DMS 273 (cell line): ENCODE data around the gene YWHAG.
"Not testable (repeated sequence)": the region's sequence is repeated elsewhere in the genome, so short reads cannot be mapped to it uniquely, and the experiment has no call there.

Experiments
- DNase-seq: peaks from one replicate; lab custom pipeline; 2025; ENCODE audit not compliant: unreplicated experiment; lab: John Stamatoyannopoulos, UW

Gene YWHAG

DNA sequence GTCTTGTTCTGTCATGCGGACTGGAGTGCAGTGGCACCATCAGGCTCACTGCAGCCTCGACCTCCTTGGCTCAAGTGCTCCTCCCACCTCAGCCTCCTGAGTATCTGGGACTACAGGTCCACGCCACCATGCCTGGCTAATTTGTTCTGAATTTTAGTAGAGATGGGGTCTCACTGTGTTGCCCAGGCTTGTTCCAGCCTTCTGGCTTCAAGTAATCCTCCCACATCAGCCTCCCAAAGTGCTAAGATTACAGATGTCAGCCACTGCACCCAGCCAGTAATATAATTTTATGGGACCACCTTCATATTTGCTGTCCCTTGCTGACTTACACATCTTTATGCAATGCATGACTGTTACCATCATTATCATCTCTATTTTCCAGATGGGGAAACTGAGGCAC, 57.8 kb downstream of the YWHAG start:
- no peak for DNase-seq

DNA sequence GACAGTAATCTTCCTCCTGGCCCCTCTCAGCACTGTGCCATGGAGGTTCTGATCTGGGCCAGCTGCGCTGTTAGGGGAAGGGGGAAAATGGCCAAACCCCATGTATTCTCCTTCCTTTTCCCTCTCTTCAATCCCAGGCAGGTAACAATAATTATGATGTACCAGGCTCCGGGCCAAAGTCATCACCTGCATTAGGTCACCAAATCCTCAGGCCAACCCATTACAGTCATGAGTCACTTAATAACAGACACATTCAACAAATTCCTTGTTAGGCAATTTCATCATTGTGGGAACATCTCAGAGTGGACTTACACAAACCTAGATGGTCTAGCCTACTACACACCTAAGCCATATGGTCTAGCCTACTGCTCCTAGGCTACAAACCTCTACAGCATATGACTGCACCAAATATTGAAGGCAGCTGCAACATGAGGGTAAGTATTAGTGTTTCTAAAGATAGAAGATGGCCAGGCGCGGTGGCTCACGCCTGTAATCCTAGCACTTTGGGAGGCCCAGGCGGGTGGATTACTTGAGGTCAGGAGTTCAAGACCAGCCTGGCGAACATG, 58.5 kb downstream of the YWHAG start:
- DNase-seq = peak; percentile 49

DNA sequence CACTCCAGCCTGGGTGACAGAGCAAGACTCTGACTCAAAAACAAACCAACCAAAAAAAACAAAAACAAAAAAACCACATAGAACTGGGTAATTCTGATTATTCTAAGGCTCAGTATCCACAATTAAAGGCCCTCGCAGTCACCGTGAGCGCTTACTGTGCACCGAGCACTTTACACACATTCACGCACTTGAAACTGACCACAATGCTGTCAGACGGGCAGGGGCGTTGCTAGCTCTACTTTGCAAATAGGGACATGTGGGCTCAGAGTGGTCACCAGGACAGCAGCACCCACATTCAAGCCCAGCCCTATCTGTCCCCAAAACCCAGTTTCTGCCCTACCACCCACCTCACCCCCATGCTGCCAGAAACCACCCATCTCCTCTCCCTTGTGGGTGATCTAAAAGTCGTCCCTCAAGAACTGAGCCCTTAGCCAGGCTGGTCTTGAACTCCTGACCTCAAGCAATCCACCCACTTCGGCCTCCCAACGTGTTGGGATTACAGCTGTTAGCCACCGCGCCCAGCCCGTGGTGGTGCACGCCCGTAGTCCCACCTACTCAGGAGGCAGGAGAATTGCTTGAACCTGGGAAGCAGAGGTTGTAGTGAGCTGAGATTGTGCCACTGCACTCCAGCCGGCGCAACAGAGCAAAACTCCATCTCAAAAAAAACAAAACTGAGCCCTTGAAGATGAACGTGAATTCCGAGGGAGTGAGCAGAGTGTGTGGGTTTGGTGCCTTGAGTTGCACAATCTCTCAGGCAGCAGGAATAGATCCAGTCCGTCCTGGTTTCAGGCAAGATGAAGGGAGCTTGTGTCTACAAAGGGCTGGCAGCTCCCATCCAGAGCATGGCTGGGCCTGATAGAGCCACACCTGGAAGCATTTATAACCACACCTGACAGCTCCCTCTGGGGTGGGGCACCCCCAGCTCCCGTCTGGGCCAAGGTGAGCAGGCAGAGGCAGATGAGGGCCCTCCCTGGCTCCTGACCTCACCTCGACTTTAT, 61.7 kb downstream of the YWHAG start:
- DNase-seq = no peak

DNA sequence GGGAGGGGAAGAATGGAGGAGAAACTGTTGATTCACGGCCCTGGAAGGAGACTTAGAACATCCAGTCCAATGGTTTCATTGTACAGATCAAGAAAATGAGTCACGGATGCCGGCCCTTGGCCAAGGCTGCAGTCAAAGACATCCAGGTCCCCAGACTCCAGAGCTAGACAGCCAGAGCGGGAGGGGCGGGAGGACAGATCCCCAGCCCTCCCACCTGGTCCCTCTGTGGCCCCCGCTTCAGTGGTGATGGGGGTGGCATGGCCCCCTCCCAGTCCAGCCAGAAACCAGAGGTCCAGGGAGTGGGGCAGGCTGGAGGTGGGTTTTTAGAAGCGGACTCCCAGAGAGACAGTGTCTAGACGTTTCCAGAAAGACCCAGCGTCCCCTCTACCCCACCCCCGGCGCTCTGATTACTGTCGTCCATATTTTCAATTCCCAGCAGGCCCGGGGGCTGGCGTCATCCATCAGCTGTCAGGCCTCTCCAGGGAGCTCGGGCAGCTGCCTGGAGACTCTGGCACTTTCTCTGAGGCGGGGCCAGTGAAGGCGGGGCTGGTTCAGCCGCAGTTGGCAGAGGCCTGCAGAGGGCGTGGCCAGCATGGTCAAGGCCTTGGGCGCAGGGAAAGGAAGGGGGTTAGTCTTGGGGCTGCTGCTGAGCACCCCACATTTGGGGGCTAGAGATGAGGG, 64.3 kb downstream of the YWHAG start:
- DNase-seq = peak; percentile 97

DNA sequence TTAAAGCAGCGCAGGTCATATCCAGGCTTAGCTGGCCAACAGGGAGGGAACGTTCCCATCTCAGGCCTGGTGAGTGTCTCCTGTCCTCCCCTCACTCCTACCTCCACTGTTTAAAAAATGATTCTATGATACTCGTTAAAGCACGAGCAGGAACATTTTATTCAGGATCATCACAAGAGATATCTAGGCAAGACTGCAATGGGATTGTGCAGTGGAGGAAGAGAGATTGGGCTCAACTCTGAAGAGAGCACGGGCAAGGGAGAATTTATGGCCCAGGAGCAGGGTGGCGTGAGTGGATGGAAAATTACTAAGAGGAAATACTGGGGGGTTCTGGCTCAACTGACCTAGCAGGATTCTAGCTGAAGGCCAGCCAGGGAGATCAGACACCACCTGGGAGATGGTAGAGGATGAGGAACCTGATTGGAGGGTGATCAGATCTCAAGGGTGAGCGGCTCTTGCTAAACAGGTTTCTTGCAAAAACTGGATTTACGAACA, 65.3 kb downstream of the YWHAG start:
- DNase-seq = no peak

DNA sequence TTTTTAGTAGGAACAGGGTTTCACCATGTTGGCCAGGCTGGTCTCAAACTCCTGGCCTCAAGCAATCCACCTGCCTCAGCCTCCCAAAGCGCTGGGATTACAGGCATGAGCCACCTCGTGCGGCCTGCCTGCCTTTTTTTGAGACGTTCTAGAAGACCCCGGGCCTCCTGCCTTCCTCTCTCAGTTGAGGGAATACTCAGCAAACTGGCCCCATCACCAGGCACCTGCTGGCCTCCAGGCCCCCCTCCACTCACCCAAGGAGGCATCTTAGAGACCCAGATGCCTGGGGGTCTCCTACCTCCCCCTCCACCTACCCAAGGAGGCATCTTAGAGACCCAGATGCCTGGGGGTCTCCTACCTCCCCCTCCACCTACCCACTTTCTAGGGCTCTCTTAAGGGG, 65.9 kb downstream of the YWHAG start:
- DNase-seq = not testable (repeated sequence)

DNA sequence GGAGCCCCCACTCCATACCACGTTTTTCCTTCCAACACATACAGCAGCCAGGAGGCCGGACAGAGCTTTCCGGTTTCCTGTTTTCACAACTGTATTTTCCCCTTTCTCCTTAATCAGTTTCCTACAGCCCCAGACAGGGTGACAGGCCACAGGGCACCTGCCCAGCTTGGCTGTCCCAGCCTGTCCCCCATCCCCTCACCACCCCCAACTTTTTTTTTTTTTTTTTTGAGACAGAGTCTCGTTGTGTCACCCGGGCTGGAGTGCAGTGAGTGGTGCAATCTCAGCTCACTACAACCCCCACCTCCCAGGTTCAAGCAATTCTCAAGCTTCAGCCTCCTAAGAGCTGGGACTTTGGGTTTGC, 66.6 kb downstream of the YWHAG start:
- DNase-seq = no peak

DNA sequence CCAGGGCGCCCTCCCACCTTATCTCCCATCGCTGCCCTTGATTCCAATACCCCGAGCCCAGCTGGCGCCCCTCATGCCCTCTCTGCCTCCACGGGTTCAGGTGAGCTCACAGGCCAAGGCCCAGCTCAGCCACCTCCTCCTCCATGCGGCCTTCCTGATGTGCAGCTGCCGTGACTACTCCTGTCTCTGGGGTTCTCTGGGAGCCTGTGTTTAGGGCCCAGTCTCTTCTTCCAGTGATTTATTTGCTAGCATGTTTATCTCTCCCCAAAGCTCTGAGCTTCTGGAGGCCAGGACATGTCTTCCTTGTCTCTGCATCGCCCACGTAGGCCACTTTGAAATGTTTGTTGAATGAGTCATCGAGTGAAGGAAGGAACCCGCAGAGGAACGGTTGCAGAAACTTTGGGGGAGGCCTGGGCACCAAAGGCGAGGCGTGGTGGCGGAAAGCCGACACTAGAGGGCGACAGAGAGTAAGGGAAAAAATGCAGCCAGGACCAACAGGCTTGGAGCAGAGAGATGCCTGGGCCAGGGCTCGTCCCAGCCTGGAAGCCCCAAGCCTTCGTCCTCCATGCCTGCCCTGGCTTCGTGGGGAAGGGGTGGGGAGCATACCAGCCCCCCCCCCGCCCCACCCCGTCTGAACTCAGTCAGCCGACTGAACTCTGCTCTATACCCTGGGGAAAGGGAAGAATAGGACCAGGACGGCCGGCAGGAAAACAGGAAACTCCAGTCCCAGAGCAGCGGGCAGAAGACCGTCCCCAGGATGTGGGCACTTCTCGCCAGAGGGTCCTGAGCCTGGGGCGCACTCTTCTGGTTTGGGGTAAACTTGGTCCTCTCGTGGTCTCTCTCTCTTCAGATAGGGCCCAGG, 67.2 kb downstream of the YWHAG start:
- DNase-seq = peak; percentile 94

DNA sequence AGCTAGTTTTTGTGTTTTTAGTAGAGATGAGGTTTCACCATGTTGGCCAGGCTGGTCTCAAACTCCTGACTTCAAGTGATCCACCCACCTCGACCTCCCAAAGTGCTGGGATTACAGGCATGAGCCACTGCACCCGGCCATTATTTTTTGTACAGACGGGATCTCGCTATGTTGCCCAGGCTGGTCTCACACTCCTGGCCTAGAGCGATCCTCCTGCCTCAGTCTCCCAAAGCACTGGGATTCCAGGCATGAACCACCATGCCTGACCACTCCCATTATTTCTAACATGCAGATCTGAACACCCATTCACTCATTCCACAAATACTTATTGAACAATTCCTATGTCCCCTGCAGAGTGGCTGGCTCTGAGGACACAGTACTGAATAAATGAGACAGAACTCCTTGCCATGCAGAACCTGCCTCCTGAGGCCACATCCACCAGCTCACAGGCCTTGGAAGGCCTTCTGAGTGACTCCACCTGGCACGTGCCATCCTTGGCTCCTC, 67.9 kb downstream of the YWHAG start:
- DNase-seq = not testable (repeated sequence)

DNA sequence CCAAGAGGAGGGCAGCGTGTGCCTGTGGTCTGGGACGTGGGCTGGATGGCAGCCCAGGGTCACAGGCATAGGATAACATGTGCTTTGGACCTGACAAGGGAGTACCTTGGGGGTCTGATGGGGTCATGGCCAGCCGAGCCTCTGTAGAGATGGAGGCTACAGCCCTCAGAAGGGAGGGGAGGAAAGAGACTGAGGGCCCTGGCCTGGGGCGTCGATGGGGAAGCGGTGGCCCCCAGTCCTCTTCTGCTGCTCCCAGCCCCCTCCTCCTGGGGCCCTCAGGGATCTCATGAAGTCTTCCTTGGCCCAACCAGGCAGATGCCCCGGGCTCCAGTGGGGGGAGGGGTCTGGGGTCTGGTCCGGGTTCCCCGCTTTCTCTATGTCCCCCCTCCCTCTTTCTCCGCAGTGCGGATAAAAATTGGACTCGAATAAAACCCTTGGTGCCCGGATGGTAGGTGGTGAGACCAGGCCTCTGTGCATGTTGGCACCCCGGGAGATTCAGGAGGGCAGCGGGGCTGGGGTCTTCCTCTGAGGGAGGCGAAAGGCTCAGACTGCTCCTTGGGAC, 71.9 kb downstream of the YWHAG start:
- no peak for DNase-seq

DNA sequence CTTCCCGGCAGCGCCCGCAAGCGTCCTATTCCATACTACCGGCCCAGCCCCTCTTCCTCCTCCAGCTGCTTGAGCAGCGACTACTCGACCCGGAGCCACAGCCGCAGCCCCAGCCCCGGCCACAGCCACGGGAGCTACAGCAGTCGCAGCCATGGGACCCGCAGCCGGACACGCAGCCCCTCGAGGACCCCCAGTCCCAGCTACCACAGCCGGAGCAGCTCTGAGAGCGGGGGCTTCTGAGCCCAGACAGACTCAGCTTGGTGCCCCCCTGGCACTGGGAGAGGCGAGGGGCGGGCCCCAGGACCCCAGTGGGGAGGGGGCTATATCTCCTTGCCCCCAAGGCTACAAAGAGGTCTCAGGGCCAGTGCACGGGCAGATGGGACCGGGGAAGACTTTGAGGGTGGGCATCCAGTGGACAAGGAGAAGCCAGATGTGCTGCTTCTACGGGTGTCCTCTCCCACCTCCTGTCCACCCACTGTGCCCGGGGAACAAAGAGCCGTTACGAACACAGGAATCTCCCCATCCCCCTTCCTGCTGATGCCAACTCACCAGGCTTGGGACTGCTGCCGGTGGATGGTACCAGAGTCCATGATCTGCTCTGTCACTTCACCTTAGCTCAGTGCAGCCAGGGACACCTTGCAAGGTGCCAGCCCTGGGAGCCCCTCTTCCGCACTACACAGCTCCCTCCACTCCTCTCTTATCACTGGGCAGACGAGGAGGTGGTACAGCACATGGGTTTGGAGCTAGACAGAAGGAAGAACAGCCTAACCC, 73.0 kb downstream of the YWHAG start:
- no peak for DNase-seq

DNA sequence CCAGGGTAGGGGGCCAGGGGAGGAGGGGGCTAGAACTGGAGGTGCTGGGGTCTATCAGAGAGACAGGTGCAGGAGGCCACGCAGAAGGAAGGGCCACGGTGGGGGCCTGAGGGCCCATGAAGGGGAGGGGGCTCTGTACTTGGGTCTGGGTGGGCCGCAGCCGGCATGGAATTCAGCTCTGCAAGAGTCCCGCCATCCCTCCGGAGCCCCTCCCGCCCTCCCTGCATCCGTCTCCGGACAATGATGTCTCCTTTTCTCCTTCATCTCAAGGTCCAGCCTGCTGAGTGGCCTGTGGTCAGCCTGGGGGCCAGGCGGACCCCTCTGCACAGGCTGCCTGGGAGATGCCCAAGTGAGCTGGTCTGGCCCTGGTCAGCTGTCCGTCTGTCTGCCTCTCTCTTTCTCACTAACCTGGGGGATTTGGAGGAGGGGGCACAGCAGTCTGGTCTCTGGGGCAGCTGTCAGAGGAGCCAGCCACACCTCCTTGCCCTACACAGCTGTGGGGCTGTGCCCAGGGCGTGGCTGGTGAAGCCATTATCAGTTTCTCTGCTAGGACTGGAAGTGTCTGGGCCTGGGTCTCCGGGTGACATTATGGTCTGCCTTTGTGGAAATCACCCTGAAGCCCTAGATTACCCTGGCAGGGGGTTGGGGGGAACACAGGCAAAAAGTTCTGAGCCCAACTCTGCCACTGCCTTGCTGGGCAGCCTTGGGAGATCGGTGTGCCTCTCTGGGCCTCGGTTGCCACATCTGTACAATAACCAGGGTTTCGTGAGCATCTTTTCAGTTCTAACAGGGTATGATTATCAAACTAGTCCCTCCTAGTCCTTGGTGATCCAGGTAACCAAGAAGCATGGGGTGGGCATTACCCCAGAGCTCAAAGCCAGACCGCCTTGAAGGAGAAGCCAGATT, 75.3 kb downstream of the YWHAG start:
- DNase-seq = no peak

DNA sequence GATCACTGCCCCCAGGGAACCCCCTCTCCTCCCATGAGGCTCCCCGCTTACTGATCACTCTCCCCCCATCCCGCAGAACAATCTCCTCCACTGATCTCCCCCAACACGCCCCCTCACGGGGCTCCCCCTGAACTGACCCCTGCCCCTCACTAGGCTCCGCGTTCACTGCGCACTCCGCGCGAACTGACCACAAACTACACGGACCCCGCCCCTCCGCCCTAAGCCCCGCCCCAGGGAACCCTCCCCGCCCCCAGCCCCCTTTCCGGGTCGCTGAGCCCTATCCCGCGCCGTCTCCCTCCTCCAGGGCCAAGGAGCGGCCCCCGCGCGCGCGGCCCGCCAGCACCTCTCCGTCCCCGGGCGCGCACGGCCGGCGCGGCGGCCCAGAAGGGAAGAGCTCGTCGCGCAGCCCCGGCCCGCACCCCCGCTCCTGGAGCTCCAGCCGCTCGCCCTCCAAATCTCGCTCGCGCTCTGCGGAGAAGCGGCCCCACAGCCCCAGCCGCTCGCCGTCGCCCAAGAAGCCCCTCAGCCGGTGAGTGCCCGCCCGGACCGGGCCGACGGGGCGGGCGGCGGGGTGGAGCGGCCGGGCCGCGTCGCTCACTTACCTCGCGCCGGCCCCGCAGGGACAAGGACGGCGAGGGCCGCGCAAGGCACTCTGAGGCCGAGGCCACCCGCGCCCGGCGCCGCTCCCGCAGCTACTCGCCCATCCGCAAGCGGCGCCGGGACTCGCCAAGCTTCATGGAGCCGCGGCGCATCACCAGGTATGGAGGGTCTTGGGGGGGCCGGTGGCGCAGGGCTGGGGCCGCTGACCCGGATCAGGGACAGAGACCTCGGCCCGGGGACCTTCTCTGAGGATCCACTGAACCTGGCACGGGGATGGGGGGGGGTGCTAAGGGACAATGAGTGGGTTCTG, 76.2 kb downstream of the YWHAG start:
- peak; percentile 70 for DNase-seq

DNA sequence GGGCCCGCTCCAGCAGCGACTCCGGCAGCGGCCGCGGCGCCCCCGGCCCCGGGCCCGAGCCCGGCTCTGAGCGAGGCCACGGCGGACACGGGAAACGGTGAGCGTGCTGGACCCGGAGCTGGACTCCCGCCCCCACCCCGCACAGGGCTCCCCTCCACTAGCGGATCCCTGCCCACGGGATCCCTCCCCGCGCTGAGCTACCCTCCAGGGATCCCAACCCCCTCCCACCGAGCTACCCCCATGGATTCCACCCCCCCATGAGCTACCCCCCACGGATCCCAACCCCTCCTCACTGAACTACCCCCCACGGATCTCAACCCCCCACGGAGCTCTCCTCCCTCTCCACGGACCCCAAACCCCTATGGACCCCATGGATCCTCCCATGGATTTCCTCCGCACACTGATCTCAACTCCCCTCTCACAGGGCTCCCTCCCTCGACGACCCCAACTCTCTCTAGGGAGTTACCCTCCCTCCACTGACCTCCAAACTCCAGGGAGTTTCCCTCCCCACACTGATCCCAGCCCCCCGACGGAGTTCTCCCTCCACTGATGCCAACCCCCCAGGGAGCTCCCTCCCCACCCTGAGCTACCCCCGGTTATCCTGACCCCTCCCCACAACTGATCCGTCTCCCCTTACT, 77.0 kb downstream of the YWHAG start:
- no peak for DNase-seq

DNA sequence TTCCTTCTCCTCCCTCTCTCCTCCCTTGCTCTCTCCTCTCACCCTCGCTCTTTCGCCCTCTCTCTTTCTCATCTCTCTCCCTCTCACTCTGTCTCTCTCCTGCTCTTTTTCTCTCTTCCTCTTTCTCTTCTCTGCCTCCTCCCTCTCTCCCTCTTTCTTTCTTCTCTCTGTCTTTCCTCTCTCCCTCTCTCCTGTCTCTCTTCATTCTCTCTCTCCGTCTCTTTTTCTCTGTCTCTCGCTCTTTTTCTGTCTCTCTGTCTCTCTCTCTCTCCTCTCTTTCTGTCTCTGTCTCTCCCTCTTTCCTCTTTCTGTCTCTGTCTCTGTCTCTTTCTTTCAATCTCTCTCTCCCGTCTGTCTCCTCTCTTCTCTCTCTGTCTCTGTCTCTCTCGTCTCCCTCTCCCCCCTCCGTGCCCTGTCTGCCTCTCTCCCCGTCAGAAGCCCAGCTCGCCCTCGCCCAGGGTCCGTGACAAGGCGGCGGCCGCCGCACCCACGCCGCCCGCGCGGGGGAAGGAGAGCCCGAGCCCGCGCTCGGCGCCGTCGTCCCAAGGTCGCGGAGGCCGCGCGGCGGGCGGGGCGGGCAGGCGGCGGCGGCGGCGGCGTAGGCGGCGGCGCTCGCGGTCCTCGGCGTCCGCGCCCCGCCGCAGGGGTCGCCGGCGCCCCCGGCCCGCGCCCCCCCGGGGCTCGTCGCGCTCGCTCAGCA, 77.6 kb downstream of the YWHAG start:
- DNase-seq = peak; percentile 53

DNA sequence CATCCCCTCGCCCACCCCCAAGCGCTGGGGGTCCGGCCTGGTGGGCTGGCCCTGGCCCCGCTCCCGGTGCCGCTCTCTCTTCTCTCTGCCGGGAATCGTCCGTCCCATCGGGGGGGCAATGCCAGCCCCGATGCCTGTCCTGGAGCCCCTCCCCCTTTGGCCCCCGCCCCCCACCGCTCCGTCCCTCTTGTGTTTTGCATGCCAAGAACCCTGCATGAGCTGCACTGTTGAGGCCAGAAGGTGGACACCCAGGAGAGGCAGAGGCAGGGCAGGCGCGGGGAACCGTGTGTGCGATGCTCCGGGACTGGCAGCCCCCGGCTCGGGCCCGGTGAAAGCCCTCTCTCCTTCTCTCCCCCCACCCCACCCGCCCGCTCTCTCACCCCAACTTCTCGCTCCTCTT, 78.4 kb downstream of the YWHAG start:
- no peak for DNase-seq
